Measurements from ENCODE around the gene RNF44. TPM values are rescaled to one million over a fixed set of nuclear protein-coding genes. Genes with fewer than 3 reads are reported as not detected.

RNF44 gene
- total RNA-seq, 1 experiment from 2014 or later, result 172 TPM

- WGBS (ENCODE audit: extremely low coverage, insufficient read length, low lambda C conversion rate), result no CpG with 5 or more reads among the region's 6 CpGs
- no peak overlapping the region for H4K5ac ChIP-seq (ENCODE audit: insufficient read length, low read depth, low read length)
Measured at GRCh38 chr5:176524138-176524537, 13.1 kb downstream of the RNF44 start.

More at GRCh38 chr5:176524138-176524537, 13.1 kb downstream of the RNF44 start:
- Histone ChIP-seq H4K91ac (ENCODE audit: insufficient read length, low read depth, low read length) (no peak overlapping the region), H3K14ac (ENCODE audit: insufficient read depth, low read length) (no peak overlapping the region), H3K9me3 (ENCODE audit: control insufficient read depth, low read depth, low read length) (no peaks in the 10 kb centered on the region), H3K4ac (ENCODE audit: low read depth, low read length) (no peak overlapping the region), H3K56ac (ENCODE audit: insufficient read length, low read depth, low read length) (no peak overlapping the region), H3K9ac (ENCODE audit: extremely low read depth, insufficient read length, low read length) (no peak overlapping the region), H2BK15ac (ENCODE audit: low read depth, low read length) (no peak overlapping the region), H2AK5ac (ENCODE audit: insufficient read length, low read length) (no peak overlapping the region), H2BK12ac (ENCODE audit: insufficient read length, low read depth, low read length) (no peak overlapping the region), H3K4me2 (ENCODE audit: insufficient read depth, insufficient read length, low read length) (no peak overlapping the region), H3K79me1 (ENCODE audit: insufficient read depth, low read depth, low read length, poor library complexity, severe bottlenecking) (no peaks in the 10 kb centered on the region), H3T11ph (ENCODE audit: low read length) (no peak overlapping the region), H3K27ac (ENCODE audit: insufficient read length, low read depth, low read length) (no peak overlapping the region), H4K20me1 (ENCODE audit: control insufficient read depth, insufficient read depth, insufficient read length) (no peaks in the 10 kb centered on the region), H3K79me2 (ENCODE audit: insufficient read depth, low read length) (no peaks in the 10 kb centered on the region), H2AFZ (ENCODE audit: low read length) (no peak overlapping the region), H3K4me1 (ENCODE audit: insufficient read depth, low read length) (no peaks in the 10 kb centered on the region), H3K23ac (ENCODE audit: insufficient read length, low read depth, low read length) (no peak overlapping the region), H2BK5ac (ENCODE audit: insufficient read length, low read length) (no peak overlapping the region), H3K18ac (ENCODE audit: insufficient read length, low read depth, low read length) (no peak overlapping the region), H4K8ac (replicated peaks; ENCODE audit: insufficient read length, low read depth, low read length) (no peak overlapping the region), H2BK20ac (ENCODE audit: low read depth, low read length, poor library complexity, severe bottlenecking) (no peak overlapping the region), H3K23me2 (ENCODE audit: insufficient read length, low read depth, low read length, poor library complexity, severe bottlenecking) (no peaks in the 10 kb centered on the region), H2BK120ac (ENCODE audit: low read depth, low read length, poor library complexity, severe bottlenecking) (no peak overlapping the region), H3K27me3 (ENCODE audit: insufficient read depth, low read length) (no peaks in the 10 kb centered on the region)
- no peak for DNase-seq
- no peak overlapping the region for H3K27ac Mint-ChIP-seq
- H3K27me3 Mint-ChIP-seq (ENCODE audit: low read depth), result peaks cover 3% of the 10 kb centered on the region
- no peak overlapping the region for H3K4me3 Mint-ChIP-seq
- peaks cover 6 to 31% (median 26%) of the 10 kb centered on the region in 3 experiments; a peak in 6 of 7 replicates for H3K36me3 Mint-ChIP-seq (ENCODE audit: insufficient read depth in 1 of 3, low read depth in 3 of 3)
- H3K4me1 Mint-ChIP-seq, result peaks cover 11 to 14% of the 10 kb centered on the region in 2 experiments
- H3K9me3 Mint-ChIP-seq, result no peaks in the 10 kb centered on the region
- no peak for TF ChIP-seq CTCF (conservative IDR thresholded peaks at IDR 0.05)

Measured in H9 (cell line).